Naive B cell (primary cell): ENCODE results near the gene TFDP2. TPM values are rescaled to one million over a fixed set of nuclear protein-coding genes. Genes with fewer than 3 reads are reported as not detected.

Experiments used
- ATAC-seq, 2 donors: fragments of 150-1000 bp; cut with Tn5 transposase; 2 replicates each; pipeline ENCODE4 v1.10.0; 2021; ENCODE audit warnings: low read depth in 2 of 2, mild to moderate bottlenecking in 2 of 2, moderate library complexity in 2 of 2
- DNase-seq: peaks from one replicate; pipeline ENCODE4 v3.0.0; 2022
- H3K27ac Mint-ChIP-seq, 6 donors: one replicate each; pipeline ENCODE4 v1.8.0; 2020 to 2022; ENCODE audit warnings: mild to moderate bottlenecking in 6 of 6, mixed read lengths in 6 of 6, moderate library complexity in 5 of 6, inconsistent platforms in 2 of 6
- H3K27me3 Mint-ChIP-seq, 3 donors: one replicate each; pipeline ENCODE4 v1.8.0; 2021 to 2022; ENCODE audit warnings: mixed read lengths in 3 of 3, mild to moderate bottlenecking in 1 of 3
- H3K36me3 Mint-ChIP-seq, 2 donors: one replicate each; pipeline ENCODE4 v1.8.0; 2020 to 2022; ENCODE audit warnings: mixed read lengths in 2 of 2, inconsistent platforms in 1 of 2, mild to moderate bottlenecking in 1 of 2
- H3K4me1 Mint-ChIP-seq, 3 donors: one replicate each; pipeline ENCODE4 v1.8.0; 2020 to 2022; ENCODE audit warnings: mixed read lengths in 3 of 3, inconsistent platforms in 1 of 3, mild to moderate bottlenecking in 1 of 3, moderate library complexity in 1 of 3
- H3K4me3 Mint-ChIP-seq, 8 donors: one replicate each; pipeline ENCODE4 v1.8.0; 2020 to 2022; ENCODE audit warnings: mild to moderate bottlenecking in 8 of 8, mixed read lengths in 8 of 8, moderate library complexity in 8 of 8, inconsistent platforms in 2 of 8
- H3K9me3 Mint-ChIP-seq, 7 donors: one replicate each; pipeline ENCODE4 v1.8.0; 2020 to 2022; ENCODE audit warnings: mixed read lengths in 7 of 7, mild to moderate bottlenecking in 5 of 7, inconsistent platforms in 2 of 7, moderate library complexity in 1 of 7
- polyA plus RNA-seq, 6 donors: library from polyadenylated mRNA; unstranded; fragments of 300-500 nt; fragmentation: Illumina TruSeq; gene quantifications; one replicate each; pipeline ENCODE4 v1.2.3, GENCODE V29; 2021; ENCODE audit warnings: low read depth in 6 of 6

The TFDP2 gene
- polyA plus RNA-seq, 6 donors from 2014 or later, result 9.3 to 33.8 (median 24.2) TPM

- H3K36me3 Mint-ChIP-seq, result peaks cover 0 to 15% of the 10 kb centered on the region in 2 donors
Measured at GRCh38 chr3:141950572-141951493, 198.5 kb downstream of the TFDP2 start.

GRCh38 chr3:141949972-141950371 lies 199.4 kb downstream of the TFDP2 start:
- Mint-ChIP-seq H3K9me3 (no peaks in the 10 kb centered on the region), H3K4me3 (no peak overlapping the region), H3K27me3 (no peaks in the 10 kb centered on the region), H3K27ac (peak overlapping the region in 1 of 6 donors; percentile 87), H3K36me3 (peaks cover 0 to 15% of the 10 kb centered on the region in 2 donors), H3K4me1 (peaks cover 2 to 9% (median 3%) of the 10 kb centered on the region in 3 donors)
- DNase-seq, result no peak
- ATAC-seq, result no peak

More at GRCh38 chr3:141950572-141951493, 198.5 kb downstream of the TFDP2 start:
- no peak for ATAC-seq
- no peak overlapping the region for H3K4me3 Mint-ChIP-seq
- DNase-seq, result no peak
- H3K27ac Mint-ChIP-seq, result peak overlapping the region in 2 of 6 donors; percentile 24 to 47
- H3K4me1 Mint-ChIP-seq, result peaks cover 2 to 13% (median 7%) of the 10 kb centered on the region in 3 donors
- no peaks in the 10 kb centered on the region for H3K9me3 Mint-ChIP-seq
- H3K27me3 Mint-ChIP-seq, result no peaks in the 10 kb centered on the region

- peak overlapping the region in 1 of 6 donors; percentile 77 for H3K27ac Mint-ChIP-seq
- no peaks in the 10 kb centered on the region for H3K9me3 Mint-ChIP-seq
- ATAC-seq (no peak), DNase-seq (no peak)
- peaks cover 0 to 15% of the 10 kb centered on the region in 2 donors for H3K36me3 Mint-ChIP-seq
- H3K4me1 Mint-ChIP-seq, result peaks cover 2 to 9% (median 3%) of the 10 kb centered on the region in 3 donors
- H3K4me3 Mint-ChIP-seq, result no peak overlapping the region
- no peaks in the 10 kb centered on the region for H3K27me3 Mint-ChIP-seq
Measured at GRCh38 chr3:141949399-141949798, 199.9 kb downstream of the TFDP2 start.

- ATAC-seq (no peak), DNase-seq (no peak)
- Mint-ChIP-seq H3K4me1 (peaks cover 5 to 15% (median 7%) of the 10 kb centered on the region in 3 donors), H3K9me3 (no peaks in the 10 kb centered on the region), H3K27me3 (no peaks in the 10 kb centered on the region), H3K27ac (no peak overlapping the region), H3K4me3 (no peak overlapping the region), H3K36me3 (peaks cover 0 to 4% of the 10 kb centered on the region in 2 donors)
Measured at GRCh38 chr3:141945726-141946485, 203.4 kb downstream of the TFDP2 start.

GRCh38 chr3:141942006-141942405 lies 207.3 kb downstream of the TFDP2 start:
- H3K4me3 Mint-ChIP-seq, result no peak overlapping the region
- H3K36me3 Mint-ChIP-seq, result no peaks in the 10 kb centered on the region
- DNase-seq (no peak), ATAC-seq (no peak)
- H3K27me3 Mint-ChIP-seq, result no peaks in the 10 kb centered on the region
- no peaks in the 10 kb centered on the region for H3K9me3 Mint-ChIP-seq
- H3K4me1 Mint-ChIP-seq, result peaks cover 5 to 13% (median 5%) of the 10 kb centered on the region in 3 donors
- H3K27ac Mint-ChIP-seq, result no peak overlapping the region

- no peaks in the 10 kb centered on the region for H3K27me3 Mint-ChIP-seq
- DNase-seq (no peak), ATAC-seq (no peak)
- H3K27ac Mint-ChIP-seq, result peak overlapping the region in 1 of 6 donors; percentile 69
- peak overlapping the region in 1 of 8 donors; percentile 54 for H3K4me3 Mint-ChIP-seq
- H3K4me1 Mint-ChIP-seq, result peaks cover 5 to 13% (median 5%) of the 10 kb centered on the region in 3 donors
- H3K9me3 Mint-ChIP-seq, result no peaks in the 10 kb centered on the region
- no peaks in the 10 kb centered on the region for H3K36me3 Mint-ChIP-seq
Measured at GRCh38 chr3:141941093-141941492, 208.3 kb downstream of the TFDP2 start.

GRCh38 chr3:141940194-141940776 lies 209.1 kb downstream of the TFDP2 start:
- Mint-ChIP-seq H3K4me3 (peak overlapping the region in 1 of 8 donors; percentile 8), H3K27ac (no peak overlapping the region), H3K4me1 (peaks cover 5 to 13% (median 5%) of the 10 kb centered on the region in 3 donors), H3K27me3 (no peaks in the 10 kb centered on the region), H3K36me3 (no peaks in the 10 kb centered on the region), H3K9me3 (no peaks in the 10 kb centered on the region)
- DNase-seq (no peak), ATAC-seq (no peak)

- DNase-seq (no peak), ATAC-seq (no peak)
- H3K27ac Mint-ChIP-seq, result peak overlapping the region in 2 of 6 donors; percentile 27 to 54
- H3K9me3 Mint-ChIP-seq, result no peaks in the 10 kb centered on the region
- no peaks in the 10 kb centered on the region for H3K36me3 Mint-ChIP-seq
- peaks cover 5 to 13% (median 5%) of the 10 kb centered on the region in 3 donors for H3K4me1 Mint-ChIP-seq
- no peaks in the 10 kb centered on the region for H3K27me3 Mint-ChIP-seq
- H3K4me3 Mint-ChIP-seq, result no peak overlapping the region
Measured at GRCh38 chr3:141939759-141940158, 209.6 kb downstream of the TFDP2 start.

- no peak for ATAC-seq
- H3K4me1 Mint-ChIP-seq, result peaks cover 5 to 13% (median 5%) of the 10 kb centered on the region in 3 donors
- DNase-seq, result no peak
- H3K9me3 Mint-ChIP-seq, result no peaks in the 10 kb centered on the region
- H3K27ac Mint-ChIP-seq, result peak overlapping the region in 1 of 6 donors; percentile 20
- H3K4me3 Mint-ChIP-seq, result no peak overlapping the region
- no peaks in the 10 kb centered on the region for H3K36me3 Mint-ChIP-seq
- no peaks in the 10 kb centered on the region for H3K27me3 Mint-ChIP-seq
Measured at GRCh38 chr3:141938011-141938500, 211.3 kb downstream of the TFDP2 start.

- ATAC-seq, result no peak
- H3K27me3 Mint-ChIP-seq, result no peaks in the 10 kb centered on the region
- no peak for DNase-seq
- H3K27ac Mint-ChIP-seq, result peak overlapping the region in 1 of 6 donors; percentile 7
- no peaks in the 10 kb centered on the region for H3K4me1 Mint-ChIP-seq
- H3K9me3 Mint-ChIP-seq, result no peaks in the 10 kb centered on the region
- no peaks in the 10 kb centered on the region for H3K36me3 Mint-ChIP-seq
- H3K4me3 Mint-ChIP-seq, result no peak overlapping the region
Measured at GRCh38 chr3:141934354-141934753, 215.0 kb downstream of the TFDP2 start.

- no peak overlapping the region for H3K4me3 Mint-ChIP-seq
- H3K9me3 Mint-ChIP-seq, result no peaks in the 10 kb centered on the region
- H3K36me3 Mint-ChIP-seq, result no peaks in the 10 kb centered on the region
- no peak for DNase-seq
- H3K27me3 Mint-ChIP-seq, result no peaks in the 10 kb centered on the region
- ATAC-seq, result no peak
- H3K27ac Mint-ChIP-seq, result peak overlapping the region in 1 of 6 donors; percentile 7
- no peaks in the 10 kb centered on the region for H3K4me1 Mint-ChIP-seq
Measured at GRCh38 chr3:141933421-141934300, 215.7 kb downstream of the TFDP2 start.

GRCh38 chr3:141930801-141931200 lies 218.5 kb downstream of the TFDP2 start:
- H3K4me3 Mint-ChIP-seq, result no peak overlapping the region
- H3K27ac Mint-ChIP-seq, result no peak overlapping the region
- DNase-seq, result no peak
- peaks cover 0 to 8% of the 10 kb centered on the region in 2 donors for H3K36me3 Mint-ChIP-seq
- H3K27me3 Mint-ChIP-seq, result no peaks in the 10 kb centered on the region
- ATAC-seq, result no peak
- no peaks in the 10 kb centered on the region for H3K9me3 Mint-ChIP-seq
- H3K4me1 Mint-ChIP-seq, result no peaks in the 10 kb centered on the region
